OCI-LY1 (cell line): Measurements from ENCODE around the gene CPNE8.

Experiments
- EZH2 ChIP-seq: fragments of 200-600 bp; sonication (generic), shearing (Covaris generic); IDR thresholded peaks from 2 replicates; pipeline ENCODE4 v1.8.0; 2017; ENCODE audit warnings: borderline replicate concordance, mixed run types, mild to moderate bottlenecking, antibody characterized with exemption, low read length, moderate library complexity, mixed read lengths
- TF ChIP-seq, protein P1 (sequence below): fragments of 200-600 bp; sonication (generic), shearing (Covaris generic); IDR thresholded peaks from 2 replicates; pipeline ENCODE4 v1.5.1; 2017; ENCODE audit warnings: mild to moderate bottlenecking, antibody characterized with exemption, low read length, moderate library complexity, mixed read lengths

DNA sequence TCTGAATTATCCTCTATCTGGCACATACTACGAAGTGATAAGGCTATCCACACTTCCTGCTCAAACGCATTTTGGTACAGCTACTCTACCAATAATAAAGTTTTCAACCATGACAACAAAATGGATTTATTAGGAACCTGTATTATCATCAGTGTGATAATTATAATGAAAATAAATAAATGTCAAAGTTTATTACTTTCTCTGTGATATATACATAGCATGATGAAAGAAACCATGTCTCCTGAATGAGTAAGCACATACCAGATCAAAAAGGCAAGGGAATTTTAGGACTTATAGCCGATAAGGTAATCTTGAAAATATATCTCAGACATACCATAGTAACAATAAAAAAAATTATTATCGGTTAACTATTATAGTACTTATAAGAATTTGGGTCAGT is 61.1 kb downstream of the CPNE8 start:
- no peak for TF ChIP-seq EZH2
- TF ChIP-seq, protein P1, sequence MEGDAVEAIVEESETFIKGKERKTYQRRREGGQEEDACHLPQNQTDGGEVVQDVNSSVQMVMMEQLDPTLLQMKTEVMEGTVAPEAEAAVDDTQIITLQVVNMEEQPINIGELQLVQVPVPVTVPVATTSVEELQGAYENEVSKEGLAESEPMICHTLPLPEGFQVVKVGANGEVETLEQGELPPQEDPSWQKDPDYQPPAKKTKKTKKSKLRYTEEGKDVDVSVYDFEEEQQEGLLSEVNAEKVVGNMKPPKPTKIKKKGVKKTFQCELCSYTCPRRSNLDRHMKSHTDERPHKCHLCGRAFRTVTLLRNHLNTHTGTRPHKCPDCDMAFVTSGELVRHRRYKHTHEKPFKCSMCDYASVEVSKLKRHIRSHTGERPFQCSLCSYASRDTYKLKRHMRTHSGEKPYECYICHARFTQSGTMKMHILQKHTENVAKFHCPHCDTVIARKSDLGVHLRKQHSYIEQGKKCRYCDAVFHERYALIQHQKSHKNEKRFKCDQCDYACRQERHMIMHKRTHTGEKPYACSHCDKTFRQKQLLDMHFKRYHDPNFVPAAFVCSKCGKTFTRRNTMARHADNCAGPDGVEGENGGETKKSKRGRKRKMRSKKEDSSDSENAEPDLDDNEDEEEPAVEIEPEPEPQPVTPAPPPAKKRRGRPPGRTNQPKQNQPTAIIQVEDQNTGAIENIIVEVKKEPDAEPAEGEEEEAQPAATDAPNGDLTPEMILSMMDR: no peak
